Activated CD4-positive, CD25-positive, alpha-beta regulatory T cell treated with anti-CD3 and anti-CD28 coated beads, Interleukin-2, amount 50 U/mL, for 16 hours (primary cell): ENCODE results near the gene ITPK1.

Source experiments
- DNase-seq: peaks from one replicate; pipeline ENCODE4 v3.0.0-alpha.2; 2020; ENCODE audit warnings: low read depth, low spot score

ITPK1 gene

DNA sequence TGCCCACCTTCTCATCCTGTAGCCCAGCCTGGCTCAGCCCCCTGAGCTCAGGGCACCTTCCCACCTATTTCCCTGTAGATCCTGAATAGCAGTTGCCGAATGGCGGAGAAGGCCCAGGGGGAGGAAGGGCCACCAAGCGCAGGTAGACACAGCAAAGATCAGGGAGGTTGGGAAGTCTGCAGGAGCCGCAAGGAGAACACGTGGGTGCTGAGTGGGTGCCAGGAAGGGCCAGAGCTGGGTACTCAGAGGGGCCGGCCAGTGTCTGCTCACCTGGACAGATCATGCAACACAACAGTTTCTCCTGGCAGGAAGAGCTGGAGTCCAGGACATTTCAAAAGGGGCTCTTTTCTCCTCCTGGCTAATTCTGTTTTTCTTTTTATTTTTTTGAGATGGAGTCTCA, 162.2 kb downstream of the ITPK1 start:
- DNase-seq, result no peak

GRCh38 chr14:92952481-92953298, 163.0 kb downstream of the ITPK1 start:
- DNase-seq, result no peak

GRCh38 chr14:92951912-92952471, 163.7 kb downstream of the ITPK1 start:
- peak; percentile 63 for DNase-seq

GRCh38 chr14:92951261-92951660, 164.5 kb downstream of the ITPK1 start:
- no peak for DNase-seq

GRCh38 chr14:92950773-92951172, 165.0 kb downstream of the ITPK1 start:
- DNase-seq, result no peak

DNA sequence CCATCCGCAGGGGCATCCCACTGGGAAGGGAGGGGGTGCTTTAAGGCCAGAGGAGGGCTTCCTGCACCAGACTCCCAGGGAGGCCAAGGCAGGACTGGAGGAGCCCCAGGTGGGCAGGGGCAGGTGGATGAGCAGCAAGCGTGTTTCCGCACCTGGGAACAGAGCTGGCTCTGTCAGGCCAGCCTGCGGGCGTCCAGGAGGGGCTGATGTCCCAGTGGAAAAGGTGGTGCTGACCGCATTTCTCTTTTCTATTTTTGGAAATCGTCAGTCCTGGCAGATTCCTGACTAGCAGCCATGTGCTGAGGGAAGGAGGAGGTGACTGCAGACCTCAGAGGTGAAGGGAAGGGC, 165.6 kb downstream of the ITPK1 start:
- DNase-seq, result no peak

DNA sequence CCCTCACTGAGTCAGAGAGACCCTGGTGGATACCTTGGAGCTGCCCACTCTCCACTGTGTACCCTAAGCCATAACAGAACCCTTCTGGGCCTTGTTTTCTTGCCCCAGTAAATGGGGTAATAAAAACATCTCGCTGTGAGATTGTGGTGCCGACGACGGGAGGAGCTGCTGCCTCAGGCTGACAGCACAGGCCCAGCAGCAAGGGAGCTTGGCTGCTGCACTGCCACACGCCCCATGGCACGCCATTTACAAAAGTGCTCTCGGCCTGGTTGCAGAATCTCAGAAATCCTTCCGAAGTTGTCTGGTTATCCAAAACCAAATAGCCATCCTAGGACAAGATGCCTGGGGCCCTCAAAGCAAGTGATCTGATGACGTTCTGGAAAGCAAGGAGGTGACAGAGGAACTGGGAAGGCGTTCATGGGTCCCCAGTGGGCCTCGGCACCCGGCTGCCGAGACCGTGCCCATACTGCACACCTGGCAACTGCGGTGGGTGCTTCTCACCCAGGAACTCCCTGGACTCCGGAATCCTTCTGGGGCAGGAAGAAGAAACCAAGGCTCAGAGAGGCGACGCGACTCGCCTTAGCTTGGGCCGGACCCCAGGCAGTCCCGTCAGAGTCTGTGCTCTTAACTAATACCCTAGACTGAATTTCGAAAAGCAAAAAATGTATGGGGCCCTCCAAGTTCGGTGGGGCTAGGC, 166.1 kb downstream of the ITPK1 start:
- no peak for DNase-seq

DNA sequence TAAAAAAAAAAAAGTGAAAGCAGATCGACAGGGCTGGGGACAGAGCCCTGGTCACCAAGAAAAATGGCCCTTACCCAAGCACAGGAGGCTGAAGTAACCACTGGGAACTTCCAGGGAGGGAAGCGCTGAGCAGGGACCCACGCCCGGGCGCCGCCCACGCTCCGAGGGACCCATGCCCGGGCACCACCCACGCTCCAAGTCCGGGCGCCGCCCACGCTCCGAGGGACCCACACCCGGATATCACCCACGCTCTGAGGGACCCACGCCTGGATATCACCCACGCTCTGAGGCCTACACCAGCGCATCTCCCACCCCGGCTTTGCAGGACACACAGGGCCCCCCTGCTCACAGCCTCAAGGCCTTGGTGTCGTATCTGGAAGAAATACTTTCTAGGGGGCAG, 167.1 kb downstream of the ITPK1 start:
- DNase-seq, result no peak

DNA sequence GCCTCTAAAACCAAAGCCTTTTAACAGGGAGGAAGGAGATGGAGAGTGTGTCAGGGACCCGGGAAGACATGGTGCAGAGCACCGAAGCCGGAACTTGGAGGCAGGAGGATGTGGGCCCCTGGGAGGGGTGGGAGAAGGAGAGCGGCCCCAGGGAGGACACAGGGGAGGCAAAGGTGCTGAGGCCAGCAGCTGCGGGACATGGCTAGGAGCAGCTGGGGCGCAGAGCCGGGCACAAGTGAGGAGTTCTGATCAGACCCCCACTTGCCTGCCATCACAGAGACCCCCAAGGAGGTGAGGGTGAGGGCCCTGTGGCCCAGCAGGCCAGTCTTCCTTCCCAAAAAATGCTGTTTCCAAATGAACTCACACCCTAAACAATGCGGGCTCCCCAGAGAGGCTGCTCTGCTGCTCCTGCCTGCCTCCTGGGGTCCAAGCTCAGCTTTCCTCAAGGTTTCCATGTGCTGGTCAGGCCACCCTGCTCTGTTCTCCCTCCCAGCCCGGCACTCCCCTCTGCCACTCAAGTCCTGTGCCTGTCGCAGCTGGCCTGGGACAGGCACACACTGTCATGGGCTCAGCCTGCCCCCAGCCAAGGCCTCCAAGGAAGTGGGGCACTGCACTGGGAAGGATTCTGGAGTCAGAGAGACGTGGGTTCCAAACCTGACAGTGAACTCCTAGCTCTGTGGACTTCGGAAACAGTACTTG, 168.7 kb downstream of the ITPK1 start:
- DNase-seq, result no peak

GRCh38 chr14:92945959-92946846, 169.5 kb downstream of the ITPK1 start:
- no peak for DNase-seq

- no peak for DNase-seq
These were observed 170.2 kb downstream of the ITPK1 start for GRCh38 chr14:92945544-92945943.

- DNase-seq, result no peak
These were observed 170.7 kb downstream of the ITPK1 start for GRCh38 chr14:92944976-92945375.

- DNase-seq, result no peak
These were observed 171.7 kb downstream of the ITPK1 start for GRCh38 chr14:92943855-92944570.

DNA sequence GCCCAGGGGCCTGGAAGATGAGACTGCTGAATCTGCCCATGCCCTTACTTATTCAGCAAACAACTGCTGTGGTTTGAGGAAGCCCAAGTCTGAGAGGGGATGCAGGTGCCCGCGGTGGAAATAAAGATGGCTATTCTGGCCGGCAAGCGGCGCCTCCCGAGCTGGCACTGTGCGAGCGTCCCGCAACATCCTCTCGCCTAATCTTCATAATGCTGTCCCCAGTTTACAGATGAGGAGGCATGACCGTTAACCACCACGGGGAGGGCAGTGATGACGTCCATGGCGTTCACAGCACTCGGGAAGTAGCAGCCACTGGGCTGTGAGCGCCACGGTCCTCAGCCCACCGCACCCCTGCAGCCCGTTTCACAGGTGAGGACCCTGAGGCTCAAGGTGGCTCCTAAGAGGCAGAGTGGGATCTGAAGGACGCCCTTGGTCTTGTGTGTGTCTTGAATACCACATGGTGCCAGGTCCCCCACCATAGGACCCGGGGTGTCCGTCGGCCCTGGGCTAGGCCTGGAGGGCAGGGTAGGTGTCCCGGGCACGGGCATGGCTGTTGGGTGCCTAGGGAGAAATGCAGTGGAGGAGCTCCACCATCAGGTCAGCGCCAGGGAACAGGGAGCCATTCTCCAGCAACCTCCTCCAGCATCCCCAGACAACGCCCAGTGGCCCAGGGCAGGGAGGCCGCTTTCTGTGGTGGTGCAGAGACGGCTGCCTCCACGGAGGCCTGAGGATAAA, 172.6 kb downstream of the ITPK1 start:
- DNase-seq, result no peak

DNA sequence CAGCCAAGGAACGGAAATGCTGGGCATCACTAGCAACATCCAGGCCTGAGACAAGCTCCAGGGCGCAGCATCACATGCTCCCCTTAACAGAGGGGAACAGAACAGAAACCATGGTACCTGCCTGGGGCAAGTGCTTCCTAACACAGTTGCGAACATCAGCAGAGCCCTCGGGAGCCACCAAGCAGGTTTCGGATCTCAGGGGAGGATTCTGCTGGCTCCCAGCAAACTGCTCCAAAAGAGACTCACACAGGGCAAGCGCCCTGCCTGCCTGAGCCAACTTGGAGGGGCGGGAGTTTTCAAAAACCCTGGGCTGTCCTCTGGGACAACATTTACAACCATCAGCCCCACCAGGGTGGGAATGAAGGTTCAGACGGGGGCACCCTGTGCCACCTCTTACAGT, 173.1 kb downstream of the ITPK1 start:
- no peak for DNase-seq

GRCh38 chr14:92942136-92942535, 173.6 kb downstream of the ITPK1 start:
- DNase-seq, result no peak

DNA sequence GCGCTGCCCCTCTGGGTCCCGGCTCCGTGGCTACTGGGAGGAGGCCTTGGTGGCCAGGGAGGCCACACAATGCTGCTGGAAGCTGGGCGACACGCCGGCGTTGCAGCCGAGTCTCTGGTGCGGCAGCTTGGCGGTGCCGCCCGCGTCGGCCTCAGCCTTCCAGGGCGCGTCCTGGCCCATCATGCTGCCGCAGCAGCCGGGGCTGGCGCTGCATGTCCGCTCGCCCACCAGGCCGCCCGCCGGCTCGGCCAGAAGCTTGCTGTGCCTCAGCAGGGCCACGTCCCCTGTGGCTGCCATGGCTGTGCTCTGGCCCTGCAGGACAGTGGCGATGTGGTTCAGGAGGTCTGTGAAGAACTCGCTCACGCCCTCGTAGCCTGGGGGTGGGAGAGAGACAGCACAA, 174.2 kb downstream of the ITPK1 start:
- no peak for DNase-seq

DNA sequence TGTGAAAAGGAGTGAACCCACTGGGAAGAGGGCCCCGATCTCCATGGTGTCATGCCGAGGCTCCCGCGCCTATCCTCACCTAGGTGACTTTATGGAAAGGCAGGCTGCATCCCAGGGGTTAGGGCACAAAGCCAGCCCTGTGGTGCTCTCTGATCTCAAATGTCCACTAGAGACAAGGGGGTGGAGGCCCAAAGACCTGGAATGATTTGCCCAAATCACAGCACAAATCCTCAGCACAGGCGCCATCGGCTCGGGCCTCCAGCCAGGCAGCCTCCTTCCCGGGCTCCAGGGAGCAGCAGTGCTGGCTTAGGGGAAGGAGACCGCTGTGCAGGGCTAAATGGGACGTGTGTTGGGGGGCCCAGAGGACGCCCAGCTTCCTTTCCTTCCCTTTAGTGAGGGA, 175.2 kb downstream of the ITPK1 start:
- DNase-seq, result no peak

- no peak for DNase-seq
These were observed 176.0 kb downstream of the ITPK1 start for GRCh38 chr14:92939699-92940098.
